IPS-20b (cell line): ENCODE results near the gene MYOM3.
"Not testable (repeated sequence)": the region's sequence is repeated elsewhere in the genome, so short reads cannot be mapped to it uniquely, and the experiment has no call there.

Experiments used
- H3K27ac ChIP-seq: one replicate; pipeline ENCODE4 v1.5.1; 2013; ENCODE audit warnings: low read length
- H3K27me3 ChIP-seq: 2 replicates; pipeline ENCODE4 v1.6.1; 2013; ENCODE audit warnings: mild to moderate bottlenecking, low read length, inconsistent platforms; ENCODE audit not compliant: insufficient read depth
- H3K36me3 ChIP-seq: 2 replicates; pipeline ENCODE4 v1.6.1; 2013; ENCODE audit warnings: low read depth, mild to moderate bottlenecking, inconsistent platforms, low read length, moderate library complexity; ENCODE audit not compliant: insufficient read depth
- H3K4me1 ChIP-seq: 2 replicates; pipeline ENCODE4 v1.6.1; 2013; ENCODE audit warnings: mild to moderate bottlenecking, control low read depth, inconsistent platforms, low read length, moderate library complexity; ENCODE audit not compliant: insufficient read depth
- H3K4me3 ChIP-seq: 2 replicates; pipeline ENCODE4 v1.5.1; 2013; ENCODE audit warnings: mild to moderate bottlenecking, low read length, inconsistent platforms
- H3K9ac ChIP-seq: 2 replicates; pipeline ENCODE4 v1.6.1; 2013; ENCODE audit warnings: low read depth, mild to moderate bottlenecking, inconsistent platforms, low read length, moderate library complexity
- H3K9me3 ChIP-seq: 2 replicates; pipeline ENCODE4 v1.6.1; 2013; ENCODE audit warnings: mild to moderate bottlenecking, low read depth, low read length, inconsistent platforms; ENCODE audit not compliant: insufficient read depth

MYOM3 gene

DNA sequence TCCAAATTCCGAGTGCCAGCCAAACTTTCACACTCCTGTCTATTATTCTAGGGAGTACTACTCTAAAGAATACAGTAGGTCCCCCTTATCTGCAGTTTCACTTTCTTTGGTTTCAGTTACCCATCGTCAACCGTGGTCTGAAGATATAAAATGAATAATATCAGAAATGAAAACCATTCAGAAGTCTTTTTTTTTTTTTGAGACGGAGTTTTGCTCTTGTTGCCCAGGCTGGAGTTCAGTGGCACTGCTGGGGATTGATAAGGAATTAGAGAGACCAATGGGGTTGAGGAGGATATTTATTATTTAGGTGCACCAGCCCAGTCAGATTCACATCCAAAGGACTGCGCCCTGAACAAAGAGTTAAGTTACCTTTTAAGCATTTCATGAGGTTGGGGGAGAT, 79.0 kb downstream of the MYOM3 start:
- Histone ChIP-seq H3K4me1 (no peaks in the 10 kb centered on the region), H3K27ac (no peak overlapping the region), H3K9me3 (no peaks in the 10 kb centered on the region), H3K36me3 (no peaks in the 10 kb centered on the region), H3K4me3 (no peak overlapping the region), H3K9ac (no peak overlapping the region), H3K27me3 (no peaks in the 10 kb centered on the region)

DNA sequence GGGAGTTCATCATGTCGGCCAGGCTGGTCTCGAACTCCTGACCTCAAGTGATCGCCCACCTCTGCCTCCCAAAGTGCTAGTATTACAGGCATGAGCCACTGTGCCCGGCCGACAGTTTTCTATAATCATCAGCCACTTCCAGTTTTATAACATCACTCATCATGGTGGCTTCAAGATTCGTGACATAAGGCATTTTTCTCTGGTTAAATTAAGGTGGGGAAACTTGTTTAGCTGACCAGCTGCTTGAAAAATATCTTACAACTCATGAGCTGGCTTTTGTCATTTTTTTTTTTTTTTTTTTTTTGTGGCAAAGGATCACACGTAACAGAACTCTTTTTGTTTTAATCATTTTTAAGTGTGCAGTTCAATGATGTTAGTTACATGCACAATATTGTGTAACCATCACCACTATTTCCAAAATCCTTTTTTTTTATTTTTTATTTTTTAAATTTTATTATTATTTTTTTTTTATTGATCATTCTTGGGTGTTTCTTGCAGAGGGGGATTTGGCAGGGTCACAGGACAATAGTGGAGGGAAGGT, 80.9 kb downstream of the MYOM3 start:
- H3K4me1 ChIP-seq, H3K27ac ChIP-seq, H3K27me3 ChIP-seq, H3K36me3 ChIP-seq, H3K9ac ChIP-seq, H3K9me3 ChIP-seq, H3K4me3 ChIP-seq: not testable (repeated sequence)

DNA sequence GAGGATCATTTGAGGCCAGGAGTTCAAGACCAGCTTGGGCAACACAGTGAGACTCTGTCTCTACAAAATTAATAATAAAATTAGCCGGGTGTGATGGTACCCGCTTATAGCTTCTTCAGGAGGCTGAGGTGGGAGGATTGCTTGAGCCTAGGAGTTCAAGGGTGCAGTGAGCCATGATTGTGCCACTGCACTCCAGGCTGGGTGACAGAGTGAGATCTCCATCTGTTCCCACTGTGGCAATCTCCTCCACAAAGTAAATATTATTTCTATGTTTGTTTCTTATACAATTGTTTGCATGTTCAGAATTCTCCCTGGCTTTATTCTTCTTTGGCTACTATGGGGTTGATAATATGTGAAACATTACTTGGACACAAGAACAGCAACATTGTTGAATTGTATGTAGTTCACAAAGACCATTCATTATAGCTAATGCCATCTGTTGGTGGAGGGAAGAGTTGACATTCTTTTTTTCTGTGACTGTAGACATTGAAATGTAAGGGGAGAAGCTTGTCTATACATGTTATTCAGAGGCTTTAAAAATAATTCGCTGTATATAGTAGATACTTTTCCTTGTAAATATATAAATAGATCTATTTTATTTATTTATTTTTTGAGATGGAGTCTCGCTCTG, 84.0 kb downstream of the MYOM3 start:
- Histone ChIP-seq H3K9me3 (no peaks in the 10 kb centered on the region), H3K4me3 (no peak overlapping the region), H3K36me3 (no peaks in the 10 kb centered on the region), H3K27ac (no peak overlapping the region), H3K9ac (no peak overlapping the region), H3K27me3 (no peaks in the 10 kb centered on the region), H3K4me1 (no peaks in the 10 kb centered on the region)

DNA sequence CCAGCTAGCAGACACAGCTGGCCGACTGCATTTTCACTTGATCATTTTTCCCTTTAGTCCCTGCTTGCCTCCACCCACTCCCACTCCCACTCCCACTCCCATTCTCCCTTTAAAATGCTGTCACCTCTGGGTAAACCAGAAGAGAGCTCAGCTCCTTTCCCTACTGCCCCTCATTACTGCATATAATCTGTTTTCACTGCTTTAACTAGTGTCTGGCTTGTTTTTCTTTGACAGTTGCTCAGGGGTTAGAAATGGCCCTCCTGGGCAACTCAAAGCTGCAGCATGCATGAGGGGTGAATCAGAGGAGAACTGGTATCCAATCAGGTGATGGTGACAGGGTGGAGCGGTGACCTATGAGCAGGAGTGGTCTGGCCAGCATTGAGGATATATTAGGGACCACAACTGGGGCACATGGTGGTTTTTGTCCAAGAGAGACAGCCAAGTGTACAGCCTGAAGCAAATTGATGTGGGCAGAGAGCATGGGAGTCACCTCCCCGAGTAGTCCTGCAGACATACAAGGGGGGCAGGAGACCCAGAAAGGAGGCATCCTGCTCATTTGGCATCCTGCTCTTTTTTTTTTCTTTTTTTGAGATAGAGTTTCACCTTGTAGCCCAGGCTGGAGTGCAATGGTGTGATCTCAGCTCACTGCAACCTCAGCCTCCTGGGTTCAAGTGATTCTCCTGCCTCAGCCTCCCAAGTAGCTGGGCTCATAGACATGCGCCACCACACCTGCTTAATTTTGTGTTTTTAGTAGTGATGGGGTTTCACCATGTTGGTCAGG, 89.2 kb downstream of the MYOM3 start:
- Histone ChIP-seq H3K4me3 (no peak overlapping the region), H3K27ac (no peak overlapping the region), H3K36me3 (no peaks in the 10 kb centered on the region), H3K9me3 (no peaks in the 10 kb centered on the region), H3K27me3 (no peaks in the 10 kb centered on the region), H3K4me1 (peaks cover 8% of the 10 kb centered on the region; the same call in 1 of the 2 replicates), H3K9ac (no peak overlapping the region)

DNA sequence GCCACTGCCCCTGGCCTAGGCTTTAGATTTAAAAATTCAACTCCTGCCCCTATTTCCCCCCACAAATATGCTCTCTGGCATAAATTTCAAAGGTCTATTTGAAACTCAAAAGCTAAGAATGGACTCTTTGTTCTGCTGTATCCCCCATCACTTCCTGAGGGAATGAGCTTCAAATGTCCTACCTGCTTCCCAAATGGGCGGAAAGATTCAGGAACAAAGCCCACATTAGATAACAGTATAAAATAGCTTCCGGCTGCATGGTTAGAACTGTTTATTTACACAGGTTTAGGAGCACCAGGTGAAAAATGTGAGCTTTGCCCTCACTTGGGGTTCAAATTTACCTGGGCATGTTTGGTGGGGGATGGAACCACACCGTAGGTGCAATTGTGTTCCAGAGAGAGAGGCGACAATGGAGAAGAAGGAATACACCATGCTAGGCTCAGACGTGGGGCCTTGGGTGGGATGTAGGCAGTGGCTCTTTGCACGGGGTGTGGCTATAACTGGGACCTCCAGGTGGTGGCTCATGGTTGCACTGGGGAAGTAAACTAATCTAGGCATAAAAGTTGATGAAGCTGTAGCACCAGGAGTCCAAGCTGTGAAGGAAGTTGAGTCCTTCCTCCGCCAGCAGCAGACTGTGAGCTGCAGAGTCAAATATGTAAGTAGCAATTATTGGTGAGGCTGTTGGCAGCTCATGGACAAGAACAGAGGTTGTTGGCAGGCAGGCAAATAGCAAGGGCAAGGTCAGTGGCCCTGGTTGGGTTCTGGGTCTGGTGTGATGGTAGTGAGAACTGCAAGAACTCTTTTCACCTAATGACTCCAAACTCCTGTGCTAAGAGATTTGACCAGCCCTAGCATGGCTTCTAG, 90.3 kb downstream of the MYOM3 start:
- H3K9ac ChIP-seq: no peak overlapping the region
- H3K27ac ChIP-seq: no peak overlapping the region
- H3K27me3 ChIP-seq: no peaks in the 10 kb centered on the region
- H3K9me3 ChIP-seq: no peaks in the 10 kb centered on the region
- no peak overlapping the region for H3K4me3 ChIP-seq
- peaks cover 8% of the 10 kb centered on the region; the same call in 1 of the 2 replicates for H3K4me1 ChIP-seq
- no peaks in the 10 kb centered on the region for H3K36me3 ChIP-seq

DNA sequence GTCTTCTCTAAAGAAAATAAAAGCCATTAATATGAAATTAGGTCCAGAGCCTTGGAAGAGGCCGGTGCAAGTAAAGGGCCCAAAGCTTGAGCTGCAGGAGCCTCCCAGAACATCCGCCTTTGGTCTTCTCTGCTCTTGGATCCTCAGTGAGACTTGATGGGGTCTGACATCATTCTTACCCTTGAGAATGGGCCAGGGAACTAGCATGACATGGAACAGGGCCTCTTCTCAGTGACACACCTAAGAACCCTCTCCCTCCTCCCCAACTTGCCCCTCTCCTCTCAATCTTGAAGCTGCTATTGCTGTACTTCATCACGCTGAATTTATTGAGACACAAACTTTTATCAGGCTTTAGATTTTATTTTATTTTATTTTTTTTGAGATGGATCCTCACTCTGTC, 91.5 kb downstream of the MYOM3 start:
- H3K9me3 ChIP-seq: no peaks in the 10 kb centered on the region
- no peak overlapping the region for H3K9ac ChIP-seq
- H3K36me3 ChIP-seq: no peaks in the 10 kb centered on the region
- no peak overlapping the region for H3K27ac ChIP-seq
- no peaks in the 10 kb centered on the region for H3K27me3 ChIP-seq
- H3K4me1 ChIP-seq: peaks cover 8% of the 10 kb centered on the region; the same call in 1 of the 2 replicates
- H3K4me3 ChIP-seq: no peak overlapping the region

DNA sequence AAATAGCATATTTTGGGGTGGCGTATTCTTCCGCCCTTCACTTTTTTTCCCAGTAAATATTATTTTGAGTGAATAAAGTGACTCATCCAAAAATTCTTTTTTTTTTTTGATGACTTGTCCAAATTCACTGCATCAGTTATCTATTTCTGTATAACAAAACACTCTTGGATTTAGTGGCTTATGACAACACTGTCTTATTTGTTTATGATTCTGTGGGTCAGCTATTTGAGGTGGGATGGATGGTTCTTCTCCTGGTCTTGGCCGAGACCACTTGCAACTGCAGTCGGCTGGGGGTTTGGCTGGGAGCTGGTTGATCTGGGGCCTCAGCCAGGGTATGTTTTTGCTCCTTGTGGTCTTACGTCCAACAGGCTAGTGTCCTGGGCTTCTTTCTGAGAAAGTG, 91.9 kb downstream of the MYOM3 start:
- Histone ChIP-seq H3K4me3 (no peak overlapping the region), H3K4me1 (peaks cover 8% of the 10 kb centered on the region; the same call in 1 of the 2 replicates)

DNA sequence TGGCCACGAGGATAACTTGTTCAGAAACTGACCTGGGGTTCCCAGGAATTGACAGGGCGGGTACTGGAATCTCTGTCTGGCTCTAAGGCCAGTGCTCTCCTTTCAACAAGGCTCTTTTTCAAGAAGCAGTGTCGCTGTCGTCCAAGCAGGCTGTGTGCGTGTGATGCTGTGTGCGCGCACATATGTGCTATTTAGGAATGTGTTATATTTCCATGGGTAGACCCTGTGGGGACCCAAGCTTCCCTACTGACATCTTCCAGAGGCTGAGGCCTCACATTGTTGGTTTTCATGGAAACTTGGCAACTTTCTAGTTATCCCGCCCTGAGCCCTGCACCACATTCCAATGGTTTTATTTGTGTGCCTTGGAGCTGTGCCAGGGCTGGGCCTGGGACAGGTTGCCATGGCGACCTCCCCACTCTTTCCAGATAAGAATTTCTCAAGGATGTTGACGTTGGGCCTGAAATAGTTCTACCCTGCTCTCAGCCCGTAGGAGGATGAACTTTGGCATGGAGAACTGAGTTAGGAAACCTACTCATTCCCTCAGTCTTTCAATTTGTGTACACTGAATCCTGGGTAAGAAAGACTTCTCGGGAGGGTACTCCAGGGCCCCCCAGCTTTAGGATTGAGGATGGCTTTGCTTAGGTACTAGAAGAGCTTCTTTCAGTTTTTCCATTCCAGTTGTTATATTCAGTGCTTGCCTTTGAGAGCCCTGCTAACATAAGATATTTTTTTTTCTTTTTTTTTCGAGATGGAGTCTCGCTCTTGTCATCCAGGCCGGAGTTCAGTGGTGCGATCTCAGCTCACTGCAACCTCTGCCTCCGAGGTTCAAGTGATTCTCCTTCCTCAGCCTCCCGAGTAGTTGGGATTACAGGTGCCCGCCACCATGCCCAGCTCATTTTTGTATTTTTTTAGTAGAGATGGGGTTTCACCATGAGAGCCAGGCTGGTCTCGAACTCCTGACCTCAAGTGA, 93.0 kb downstream of the MYOM3 start:
- peaks cover 8% of the 10 kb centered on the region; the same call in 1 of the 2 replicates for H3K4me1 ChIP-seq
- no peak overlapping the region for H3K27ac ChIP-seq

More for the DNA sequence above, 91.9 kb downstream of the MYOM3 start:
- no peaks in the 10 kb centered on the region for H3K9me3 ChIP-seq
- H3K27me3 ChIP-seq: no peaks in the 10 kb centered on the region
- no peak overlapping the region for H3K9ac ChIP-seq
- no peak overlapping the region for H3K27ac ChIP-seq
- H3K36me3 ChIP-seq: no peaks in the 10 kb centered on the region

DNA sequence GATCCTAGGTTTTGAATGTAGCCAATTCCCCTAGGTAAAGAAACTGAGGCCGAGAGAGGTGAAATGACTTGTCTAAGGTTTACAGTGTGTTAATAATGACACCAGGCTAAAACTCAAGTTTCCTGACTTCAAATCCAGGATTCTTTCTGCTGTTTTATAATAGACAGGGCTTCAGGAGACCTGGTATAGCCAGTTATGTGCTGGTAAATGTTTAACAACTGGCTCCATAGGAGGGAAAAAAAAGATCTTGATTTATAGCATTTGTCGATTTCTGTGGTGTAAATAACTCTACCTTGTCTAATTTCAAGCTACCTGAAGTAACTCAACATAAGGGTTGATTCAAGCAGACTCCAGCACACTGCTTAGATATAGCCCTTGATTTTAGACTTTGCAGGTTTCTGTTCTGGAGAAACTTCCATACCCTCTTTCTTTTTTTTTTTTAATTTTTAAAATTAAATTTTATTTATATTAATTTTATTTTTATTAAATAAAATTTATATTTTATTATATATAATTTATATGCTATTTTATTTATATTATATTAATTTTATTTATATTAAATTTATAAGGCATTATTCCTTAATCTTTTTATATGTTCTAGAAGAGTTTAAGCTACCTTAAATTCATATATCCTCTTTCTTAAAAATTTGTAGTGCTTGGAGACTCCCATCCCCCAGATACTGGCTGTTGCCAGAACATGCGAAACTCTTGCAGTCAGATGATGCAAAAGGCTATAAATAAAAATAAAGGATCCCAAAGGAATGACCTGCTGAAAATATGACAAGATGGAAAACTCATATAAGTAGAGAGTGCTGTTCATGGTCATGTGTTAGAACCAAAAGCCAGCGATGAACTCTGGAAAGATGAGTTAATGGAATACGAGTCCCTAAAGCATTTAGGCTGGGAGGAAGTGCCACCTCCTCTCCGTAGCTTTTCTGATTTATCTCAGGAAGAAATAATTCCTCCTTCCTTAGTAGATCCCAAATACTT, 96.4 kb downstream of the MYOM3 start:
- no peaks in the 10 kb centered on the region for H3K27me3 ChIP-seq
- H3K9me3 ChIP-seq: no peaks in the 10 kb centered on the region
- no peak overlapping the region for H3K27ac ChIP-seq
- no peaks in the 10 kb centered on the region for H3K4me1 ChIP-seq
- H3K36me3 ChIP-seq: no peaks in the 10 kb centered on the region
- H3K9ac ChIP-seq: no peak overlapping the region
- no peak overlapping the region for H3K4me3 ChIP-seq

More for the DNA sequence above, 93.0 kb downstream of the MYOM3 start:
- no peak overlapping the region for H3K4me3 ChIP-seq
- no peaks in the 10 kb centered on the region for H3K27me3 ChIP-seq
- no peak overlapping the region for H3K9ac ChIP-seq
- H3K9me3 ChIP-seq: no peaks in the 10 kb centered on the region
- H3K36me3 ChIP-seq: no peaks in the 10 kb centered on the region

DNA sequence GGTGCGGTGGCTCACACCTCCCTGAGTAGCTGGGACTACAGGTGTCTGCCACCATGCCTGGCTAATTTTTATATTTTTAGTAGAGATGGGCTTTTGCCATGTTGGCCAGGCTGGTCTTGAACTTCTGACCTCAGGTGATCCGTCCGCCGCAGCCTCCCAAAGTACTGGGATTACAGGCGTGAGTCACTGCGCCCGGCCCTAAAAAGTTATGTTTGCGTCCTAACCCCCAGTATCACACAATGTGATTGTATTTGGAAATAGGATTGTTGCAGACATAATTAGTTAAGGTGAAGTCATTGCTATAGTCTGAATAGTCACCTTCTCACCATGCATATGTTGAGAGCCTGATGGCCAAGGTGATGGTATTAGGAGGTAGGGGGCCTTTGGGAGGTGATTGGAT, 99.1 kb downstream of the MYOM3 start:
- H3K9ac ChIP-seq, H3K27me3 ChIP-seq, H3K4me3 ChIP-seq, H3K36me3 ChIP-seq, H3K4me1 ChIP-seq, H3K9me3 ChIP-seq, H3K27ac ChIP-seq: not testable (repeated sequence)
